IPS-NIHi7 (cell line): Measurements from ENCODE around the gene SPOCK2.
"Not testable (repeated sequence)": the region's sequence is repeated elsewhere in the genome, so short reads cannot be mapped to it uniquely, and the experiment has no call there.

Source experiments
- DNase-seq: peaks from one replicate; pipeline ENCODE4 v3.0.0; 2012; ENCODE audit warnings: mixed read lengths; ENCODE audit errors: extremely low spot score

Gene SPOCK2

DNA sequence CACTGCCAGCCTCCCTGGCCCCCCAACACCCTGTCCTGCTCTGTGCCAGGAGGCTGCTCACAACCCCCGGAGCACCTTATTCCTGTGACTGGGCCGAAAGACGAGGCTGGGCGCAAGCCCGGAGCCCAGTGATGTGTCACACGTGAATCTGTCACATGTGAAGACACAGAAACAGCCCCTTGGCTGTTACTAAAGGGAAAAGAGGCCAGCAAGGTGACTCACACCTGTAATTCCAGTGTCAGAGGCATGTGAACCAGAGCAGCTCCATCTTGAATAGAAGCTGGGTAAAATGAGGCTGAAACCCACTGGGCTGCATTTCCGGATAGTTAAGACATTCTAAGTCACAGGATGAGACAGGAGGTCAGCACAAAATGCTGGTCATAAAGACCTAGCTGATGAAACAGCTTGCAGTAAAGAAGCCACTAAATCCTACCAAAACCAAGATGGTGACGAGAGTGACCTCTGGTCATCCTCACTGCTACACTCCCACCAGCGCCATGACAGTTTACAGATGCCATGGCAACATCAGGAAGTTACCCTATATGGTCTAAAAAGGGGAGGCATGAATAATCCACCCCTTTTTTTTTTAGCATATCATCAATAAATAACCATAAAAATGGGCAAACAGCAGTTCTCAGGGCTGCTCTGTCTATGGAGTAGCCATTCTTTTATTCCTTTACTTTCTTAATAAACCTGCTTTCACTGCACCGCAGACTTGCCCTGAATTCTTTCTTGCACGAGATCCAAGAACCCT lies 55.8 kb downstream of the SPOCK2 start:
- DNase-seq = not testable (repeated sequence)

DNA sequence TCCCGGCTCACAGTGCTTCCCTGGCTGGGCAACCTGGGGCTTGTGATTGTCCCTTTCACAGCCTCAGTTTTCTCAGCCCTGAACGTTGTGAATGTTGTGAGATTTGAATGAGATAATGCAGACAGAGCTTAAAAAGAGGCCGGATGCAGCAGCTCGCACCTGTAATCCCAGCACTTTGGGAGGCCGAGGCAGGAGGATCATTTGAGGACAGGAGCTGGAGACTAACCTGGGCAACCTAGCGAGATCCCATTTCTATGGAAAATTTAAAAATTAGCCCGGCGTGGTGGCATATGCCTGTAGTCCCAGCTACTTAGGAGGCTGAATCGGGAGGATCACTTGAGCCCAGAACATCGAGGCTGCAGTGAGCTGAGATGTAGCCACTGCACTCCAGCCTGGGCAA lies 56.6 kb downstream of the SPOCK2 start:
- no peak for DNase-seq

DNA sequence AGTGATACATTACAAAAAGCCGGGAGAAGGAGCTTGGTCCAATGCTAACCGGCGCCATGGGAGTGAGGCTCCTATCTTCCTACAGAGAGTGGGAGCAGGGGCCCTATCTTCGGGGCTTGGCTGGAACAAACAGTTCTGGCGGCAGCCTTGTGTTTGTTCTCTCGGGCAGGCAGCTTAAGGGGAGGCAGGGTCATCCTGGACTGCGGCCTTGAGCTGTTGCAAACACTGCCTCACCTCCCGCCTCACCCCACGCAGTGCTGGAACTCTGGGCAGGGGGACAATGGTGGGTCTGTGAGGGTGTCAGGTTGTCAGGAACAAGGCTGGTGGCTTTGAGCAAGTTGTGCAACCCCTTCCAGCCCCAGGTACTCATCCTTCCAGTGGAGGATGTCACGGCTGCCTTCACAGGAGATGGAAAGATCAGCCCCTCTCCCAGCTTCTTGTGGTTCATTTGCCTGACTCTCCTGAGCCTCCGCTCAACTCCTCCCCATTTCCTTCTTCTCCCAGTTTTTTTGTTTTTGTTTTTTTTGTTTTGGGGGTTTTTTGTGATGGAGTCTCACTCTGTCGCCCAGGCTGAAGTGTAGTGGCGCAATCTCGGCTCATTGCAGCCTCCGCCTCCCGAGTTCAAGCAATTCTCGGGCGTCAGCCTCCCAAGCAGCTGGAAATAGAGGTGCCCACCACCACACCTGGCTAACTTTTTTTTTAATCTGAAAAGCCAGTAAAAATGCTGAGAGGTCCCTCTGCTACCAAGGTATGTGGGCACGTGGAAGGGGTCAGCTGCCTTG lies 57.4 kb downstream of the SPOCK2 start:
- no peak for DNase-seq

DNA sequence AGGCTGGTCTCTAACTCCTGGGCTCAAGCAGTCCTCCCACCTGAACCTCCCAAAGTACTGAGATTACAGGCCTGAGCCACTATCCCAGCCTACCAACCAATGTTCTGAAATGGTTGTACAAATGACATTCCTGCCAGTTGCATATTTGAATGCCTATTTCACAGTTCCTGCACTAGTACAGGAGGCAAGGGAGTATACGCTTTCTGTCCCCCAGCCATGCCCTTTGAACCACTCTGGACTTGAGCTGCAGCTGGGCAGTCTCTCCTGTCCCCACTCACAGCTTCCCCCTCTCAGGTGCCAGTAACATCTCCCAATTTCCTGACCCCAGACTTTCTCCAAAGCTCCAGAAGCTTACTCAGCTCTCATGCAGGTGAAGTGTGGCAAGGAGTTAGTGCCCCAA lies 58.9 kb downstream of the SPOCK2 start:
- DNase-seq = no peak

DNA sequence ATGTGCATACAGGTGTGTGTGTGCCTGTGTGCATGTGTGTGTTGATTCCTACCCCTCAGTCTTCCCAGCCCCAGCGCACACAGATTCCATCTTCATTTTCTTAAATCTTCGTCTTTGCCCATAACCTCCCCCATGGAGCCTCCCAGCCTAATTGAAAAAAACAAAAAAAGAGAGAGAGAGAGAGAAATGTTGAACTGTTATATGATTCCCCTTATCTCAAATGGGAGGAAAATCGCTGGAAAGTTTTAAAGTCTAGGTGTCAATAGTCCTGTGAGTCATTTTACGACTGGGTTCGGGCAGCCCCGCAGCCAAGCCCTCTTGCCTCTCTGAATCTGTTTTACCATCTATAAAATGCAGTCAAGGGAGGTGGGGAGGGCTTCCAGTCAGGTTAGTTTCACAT lies 60.9 kb downstream of the SPOCK2 start:
- DNase-seq = no peak

DNA sequence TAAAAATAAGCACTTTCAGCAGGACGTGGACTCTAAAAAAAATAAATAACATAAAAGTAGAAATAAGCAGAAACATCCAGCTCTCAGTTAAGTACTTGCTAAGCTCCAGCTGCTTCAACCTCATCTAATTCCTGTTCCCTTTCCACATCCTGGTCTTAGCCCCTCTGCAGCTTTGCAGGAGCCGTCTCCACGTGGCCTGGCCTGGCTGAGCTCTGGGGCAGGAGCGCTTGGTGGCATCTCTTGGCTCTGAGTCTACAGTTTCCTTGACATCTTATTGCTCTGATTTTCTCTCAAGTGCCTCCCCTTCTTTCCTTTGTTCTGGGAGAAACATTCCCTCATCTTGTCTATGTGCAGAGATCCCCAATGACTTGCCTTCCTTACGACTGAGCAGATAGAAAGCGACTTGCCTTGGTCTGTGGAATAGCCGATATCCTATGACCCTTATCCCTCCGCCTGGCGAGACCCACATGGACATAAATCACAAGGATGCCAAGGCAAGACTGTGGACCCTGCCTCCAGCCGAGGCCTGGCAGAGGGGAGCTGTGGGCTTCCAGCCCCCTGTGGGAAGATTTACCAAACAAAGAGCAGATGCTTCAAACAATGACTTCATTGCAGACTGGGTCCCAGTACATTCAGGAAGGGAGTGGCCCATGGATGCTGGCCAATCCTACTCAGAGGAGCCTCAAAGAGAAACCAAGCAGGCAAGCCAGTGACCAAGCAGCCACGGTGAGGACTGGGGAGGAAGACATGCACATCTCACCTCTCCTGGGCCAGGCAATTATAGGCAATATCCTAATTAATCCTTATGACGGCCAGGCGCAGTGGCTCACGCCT lies 61.9 kb downstream of the SPOCK2 start:
- DNase-seq = no peak

DNA sequence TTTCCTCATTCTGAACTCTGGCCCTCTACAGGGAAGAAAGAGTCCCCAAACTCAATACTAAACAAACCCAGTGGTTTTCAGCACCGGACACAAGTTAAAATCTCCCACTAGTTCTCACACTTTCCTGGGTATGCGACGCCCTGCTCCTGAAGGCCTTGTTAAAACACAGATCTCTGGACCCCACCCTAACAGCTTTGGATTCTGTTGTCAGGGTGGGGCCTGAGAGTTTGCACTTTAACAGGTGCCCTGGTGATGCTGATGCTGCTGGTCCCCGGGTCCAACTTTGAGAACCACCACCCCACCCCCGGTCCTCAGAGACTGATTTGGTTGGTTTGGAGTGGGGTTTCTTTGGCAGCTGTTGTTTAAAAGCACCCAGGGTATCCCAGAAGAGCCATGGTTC lies 62.5 kb downstream of the SPOCK2 start:
- DNase-seq = no peak

DNA sequence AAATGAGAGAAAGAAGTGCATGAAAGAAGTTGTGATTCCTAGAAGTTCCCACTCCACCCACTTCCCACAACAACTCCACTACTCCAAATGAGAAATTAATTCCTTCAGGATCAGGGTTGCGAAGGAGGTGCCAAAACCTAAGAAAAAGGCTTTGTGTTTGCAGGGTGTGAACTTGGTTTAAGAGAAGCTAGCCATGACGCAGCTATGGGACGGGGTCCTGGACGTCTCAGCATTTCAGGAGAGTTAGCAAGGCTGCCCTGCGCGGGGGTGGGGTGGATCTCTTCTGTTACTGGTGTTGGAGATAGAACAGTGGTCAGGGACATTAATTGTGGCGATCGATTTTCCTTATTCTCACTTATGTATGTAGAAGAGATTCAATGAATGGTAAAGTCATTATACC lies 63.0 kb downstream of the SPOCK2 start:
- no peak for DNase-seq

DNA sequence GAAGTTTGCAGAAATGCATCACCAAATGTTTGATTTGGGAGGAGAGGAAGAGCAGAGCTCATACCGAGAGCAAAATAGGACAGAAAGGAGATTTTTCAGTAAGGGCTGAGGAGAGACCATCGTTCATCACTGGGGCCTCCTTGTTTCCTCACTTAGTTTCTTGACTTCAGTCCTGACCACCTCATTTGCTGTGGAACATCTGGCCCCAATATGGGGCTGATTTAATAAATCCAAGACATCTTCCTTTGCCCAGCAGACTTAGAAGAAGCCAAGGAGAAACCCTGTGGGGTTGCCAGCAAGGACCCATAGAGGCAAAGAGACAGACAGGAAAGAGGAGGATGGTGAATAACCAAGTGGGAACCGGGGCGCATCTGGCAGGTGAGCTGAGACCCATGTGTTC lies 63.8 kb downstream of the SPOCK2 start:
- DNase-seq = no peak

DNA sequence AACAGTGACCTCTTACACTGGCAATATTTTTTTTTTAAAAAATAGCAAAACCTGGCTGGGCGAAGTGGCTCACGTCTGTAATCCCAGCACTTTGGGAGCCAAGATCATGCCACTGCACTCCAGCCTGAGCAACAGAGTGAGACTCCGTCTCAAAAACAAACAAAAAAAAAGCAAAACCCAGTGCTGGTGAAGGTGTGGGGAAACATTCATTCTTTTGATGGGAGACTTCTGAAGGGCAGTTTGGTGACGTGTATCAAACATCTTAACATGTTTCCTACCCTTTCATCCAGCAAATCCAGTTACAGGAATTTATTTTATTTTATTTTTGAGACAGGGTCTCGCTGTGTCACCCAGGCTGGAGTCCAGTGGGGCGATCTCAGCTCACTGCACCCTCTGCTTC lies 66.1 kb downstream of the SPOCK2 start:
- DNase-seq = no peak

DNA sequence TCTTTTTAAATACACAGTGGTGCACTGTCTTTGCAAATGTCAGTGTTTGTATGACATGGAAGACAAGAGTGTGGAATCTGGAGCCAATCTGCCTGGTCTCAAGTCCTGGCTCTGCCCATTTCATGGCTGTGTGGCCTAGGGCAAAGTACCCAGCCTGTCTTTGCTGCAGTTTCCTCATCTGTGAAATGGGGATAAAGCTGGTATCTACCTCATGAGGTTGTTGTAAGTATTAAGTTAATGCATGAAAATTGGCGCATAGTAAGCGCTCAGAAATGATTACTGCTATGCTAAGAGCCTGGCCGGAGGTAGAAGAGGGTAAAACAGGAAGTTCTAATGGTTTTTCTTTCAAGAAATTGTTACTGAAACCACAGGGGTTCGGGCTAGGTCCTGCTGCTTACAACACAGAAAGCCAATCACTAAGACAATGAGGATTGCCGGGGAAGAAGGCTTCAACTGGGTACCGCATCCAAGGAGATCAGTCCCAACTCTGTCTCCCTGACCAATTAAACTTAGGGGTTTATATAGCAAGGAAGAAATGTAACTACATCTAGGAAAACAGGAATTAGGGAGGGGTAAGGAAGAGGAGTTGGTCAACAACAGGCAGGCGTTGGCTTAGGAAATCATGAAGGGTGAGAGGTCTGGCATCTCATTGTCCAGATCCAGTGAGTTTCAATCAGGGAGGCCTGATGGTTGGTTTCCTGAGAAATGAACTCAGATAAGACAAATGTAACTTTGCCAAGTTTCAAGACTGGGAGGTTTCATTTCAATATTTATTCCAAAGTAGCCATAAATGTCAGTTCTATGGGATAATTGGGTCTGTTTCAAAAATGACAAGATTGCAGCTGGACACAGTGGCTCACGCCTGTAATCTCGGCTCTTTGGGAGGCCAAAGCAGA lies 67.2 kb downstream of the SPOCK2 start:
- DNase-seq = no peak

DNA sequence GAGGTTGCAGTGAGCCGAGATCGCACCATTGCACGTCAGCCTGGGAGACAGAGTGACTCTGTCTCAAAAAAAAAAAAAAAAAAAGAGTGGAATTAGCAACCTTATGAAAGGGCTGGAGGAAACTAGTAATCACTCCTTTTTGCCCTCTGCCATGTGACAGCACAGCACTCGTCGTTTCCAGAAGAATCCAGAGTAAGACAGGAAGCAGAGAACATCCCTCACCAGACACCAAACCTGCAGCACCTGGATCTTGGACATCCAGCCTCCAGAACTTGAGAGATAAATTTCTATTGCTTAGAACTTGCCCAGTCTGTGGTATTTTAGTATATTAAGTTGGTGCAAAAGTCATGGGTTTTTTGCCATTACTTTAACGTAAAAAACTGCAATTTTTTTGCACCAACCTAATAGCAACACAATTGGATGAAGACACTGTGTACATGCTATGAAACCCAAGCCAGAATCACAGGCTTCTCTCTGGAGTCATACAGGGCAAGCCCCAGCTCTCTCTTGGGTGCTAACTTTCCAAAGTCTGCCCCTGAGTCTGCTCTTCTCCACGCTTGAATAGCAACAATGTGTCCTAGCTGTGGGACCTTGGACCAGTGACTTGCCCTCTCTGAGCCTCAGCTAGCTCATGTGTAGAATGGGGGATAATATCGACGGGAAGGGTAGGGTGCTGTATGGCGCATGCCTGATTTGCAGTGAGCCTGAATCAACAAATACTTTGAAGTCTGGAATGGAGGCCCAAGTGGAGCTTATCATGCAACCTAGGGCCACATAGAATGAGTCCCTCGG lies 69.1 kb downstream of the SPOCK2 start:
- DNase-seq = no peak

DNA sequence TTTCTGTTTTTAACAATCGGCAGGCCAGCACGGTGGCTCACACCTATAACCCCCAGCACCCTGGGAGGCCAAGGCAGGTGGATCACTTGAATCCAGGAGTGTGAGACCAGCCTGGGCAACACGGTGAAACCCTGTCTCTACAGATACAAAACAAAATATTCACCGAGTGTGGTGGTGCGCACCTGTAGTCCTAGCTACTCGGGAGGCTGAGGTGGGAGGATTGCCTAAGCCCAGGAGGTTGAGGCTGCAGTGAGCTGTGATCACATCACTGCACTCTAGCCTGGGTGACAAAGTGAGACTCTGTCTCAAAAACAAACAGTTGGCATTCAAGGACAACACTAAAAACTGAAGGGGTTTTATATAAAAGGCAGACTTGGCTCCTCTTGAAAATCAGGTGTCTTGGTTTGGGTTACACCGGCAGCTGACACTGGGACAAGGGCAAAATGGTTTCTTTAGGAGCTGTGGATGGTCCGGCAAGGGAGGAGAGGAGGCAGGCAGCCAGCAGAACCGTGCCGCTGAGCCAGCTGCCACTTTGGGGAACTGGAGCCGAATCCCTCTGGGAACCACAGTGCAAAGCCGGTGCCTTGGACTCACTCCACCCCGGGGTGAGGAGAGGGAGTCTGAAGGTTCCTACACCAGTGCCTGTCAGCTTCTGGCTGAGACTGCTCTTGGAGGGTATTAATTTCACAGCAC lies 71.6 kb downstream of the SPOCK2 start:
- DNase-seq = no peak

DNA sequence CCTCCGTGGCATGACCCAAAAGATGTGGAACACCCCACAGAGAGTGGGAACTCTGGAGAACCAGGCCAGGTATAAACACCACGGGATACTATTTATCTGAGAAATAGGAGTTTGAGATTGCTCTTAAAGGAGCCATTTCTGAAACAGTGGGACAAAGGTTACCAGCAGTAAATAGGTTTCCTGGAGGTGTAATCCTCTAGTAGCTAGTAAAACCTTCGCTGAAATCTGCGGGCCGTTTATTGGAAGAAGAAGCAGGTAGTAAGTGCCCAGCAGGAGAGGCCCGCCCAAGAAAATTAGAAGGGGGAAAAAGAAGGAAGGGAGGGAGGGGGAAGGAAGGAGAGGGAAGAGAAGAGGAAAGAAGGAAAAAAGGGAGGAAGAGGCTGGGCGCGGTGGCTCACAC lies 72.5 kb downstream of the SPOCK2 start:
- no peak for DNase-seq

DNA sequence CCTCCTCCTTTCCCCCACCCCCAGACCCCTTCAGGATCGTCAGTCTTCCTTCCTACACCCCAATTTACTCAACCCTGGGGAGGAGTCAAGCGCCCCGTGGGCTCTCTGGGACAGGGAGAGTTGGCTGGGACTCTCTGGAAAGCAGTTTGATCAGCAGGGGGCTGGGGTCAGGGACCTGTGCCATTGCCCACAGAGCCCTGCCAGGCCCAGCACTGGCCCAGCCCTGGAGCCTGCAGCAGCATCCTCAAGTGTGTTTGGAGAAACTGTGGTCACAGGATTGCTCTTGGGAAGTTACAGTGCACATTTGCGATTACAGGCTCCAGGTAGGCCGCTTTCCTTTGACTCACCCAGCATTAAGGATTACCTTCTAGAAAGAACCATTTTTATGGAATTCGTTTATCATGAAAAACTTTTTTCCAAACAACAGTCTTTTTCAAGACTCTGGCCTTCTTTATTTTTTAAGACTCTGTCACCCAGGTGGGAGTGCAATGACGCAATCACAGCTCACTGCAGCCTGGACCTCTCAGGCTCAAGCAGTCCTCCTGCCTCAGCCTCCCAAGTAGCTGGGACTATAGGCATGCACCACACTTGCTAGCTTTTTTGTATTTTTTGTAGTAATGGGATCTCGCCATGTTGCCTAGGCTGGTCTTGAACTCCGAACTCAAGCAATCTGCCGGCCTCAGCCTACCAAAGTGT lies 73.4 kb downstream of the SPOCK2 start:
- DNase-seq = no peak

DNA sequence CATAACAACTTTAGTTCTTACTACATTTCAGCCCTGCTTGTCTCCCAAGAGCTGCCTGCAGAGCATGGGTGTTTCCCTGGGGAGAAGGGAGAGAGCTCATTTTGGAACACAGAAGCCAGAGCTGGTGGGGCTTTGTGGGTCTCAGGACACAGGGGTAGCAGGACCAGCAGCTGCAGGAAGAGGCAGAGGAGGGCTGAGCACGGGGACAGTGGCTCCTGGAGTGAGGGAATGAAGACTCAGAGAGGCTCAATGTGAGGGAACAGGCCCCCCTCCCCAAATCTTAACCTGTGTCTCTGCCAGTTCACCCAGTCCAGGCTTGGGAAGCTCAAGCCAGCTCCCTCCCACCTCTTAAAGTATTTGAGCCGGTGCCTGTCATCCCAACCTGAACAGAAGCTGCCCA lies 74.2 kb downstream of the SPOCK2 start:
- no peak for DNase-seq

DNA sequence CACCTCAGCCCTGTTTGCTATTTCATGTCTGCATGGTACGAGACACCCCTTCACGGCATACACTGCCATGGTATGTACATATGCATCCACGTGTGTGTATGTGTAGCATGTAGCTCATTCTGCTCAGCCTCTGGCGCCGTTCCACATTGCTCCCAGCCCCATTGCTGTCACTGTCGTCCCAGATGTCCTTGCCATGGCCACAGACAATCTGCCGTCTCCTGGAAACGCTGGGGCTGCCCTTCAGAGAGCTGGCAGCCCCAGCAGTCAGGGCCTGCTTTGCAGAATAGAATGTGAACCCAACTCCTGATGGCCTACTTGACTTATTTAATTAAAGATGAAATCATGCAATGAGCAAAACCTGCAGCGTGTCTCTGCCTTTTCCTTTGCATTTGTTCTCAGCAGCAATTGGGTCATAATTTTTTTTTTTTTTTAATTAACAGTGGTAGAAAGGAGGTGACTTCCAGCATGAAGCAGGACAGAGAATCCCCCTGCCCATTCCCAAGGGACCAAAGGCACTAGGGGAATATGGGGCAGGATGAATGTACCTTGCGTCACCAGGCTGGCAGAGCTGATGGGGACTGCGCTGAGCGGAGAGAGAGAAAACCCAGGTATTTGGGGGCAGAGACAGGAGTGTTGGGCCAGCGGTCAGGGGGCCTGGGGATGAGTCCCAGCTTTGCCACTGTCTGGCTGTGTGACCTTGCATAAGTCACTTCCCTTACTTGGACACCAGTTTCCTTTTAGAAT lies 75.0 kb downstream of the SPOCK2 start:
- no peak for DNase-seq

DNA sequence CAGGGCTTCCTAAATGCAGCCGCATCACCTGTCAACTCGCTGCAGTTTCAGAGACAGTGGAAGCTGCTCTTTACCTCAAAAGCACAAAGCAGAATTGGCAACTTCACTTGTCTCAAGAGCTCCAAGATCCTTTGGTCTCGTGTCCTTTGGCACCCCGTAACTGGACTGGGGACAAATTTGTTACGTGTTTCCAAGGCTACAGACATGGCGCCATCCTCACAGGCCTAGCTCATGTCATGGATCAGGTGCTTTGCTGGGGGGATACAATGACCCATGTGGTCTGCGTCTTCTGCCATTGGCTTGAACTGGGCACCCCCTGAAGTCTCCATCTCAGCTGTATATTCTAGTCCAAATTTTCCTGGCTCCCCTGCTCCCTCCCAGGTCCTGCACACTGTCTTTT lies 75.6 kb downstream of the SPOCK2 start:
- DNase-seq = no peak
